Loucy (cell line): ENCODE measurements around the gene ORC3.

ENCODE experiments used
- H2AFZ ChIP-seq: fragments of 200-600 bp; sonication (generic); 2 replicates; pipeline ENCODE4 v1.6.0; 2016; ENCODE audit warnings: antibody characterized with exemption, mild to moderate bottlenecking, low read length, moderate library complexity
- H3F3A ChIP-seq: fragments of 200-600 bp; 2 replicates; pipeline ENCODE4 v1.6.0; 2016; ENCODE audit warnings: antibody characterized with exemption, low read depth, mild to moderate bottlenecking
- H3K27me3 ChIP-seq: fragments of 200-600 bp; sonication (generic); 2 replicates; pipeline ENCODE4 v1.6.1; 2014; ENCODE audit warnings: low read length, mild to moderate bottlenecking; ENCODE audit not compliant: insufficient read depth, poor library complexity, severe bottlenecking
- H3K36me3 ChIP-seq: fragments of 200-600 bp; sonication (generic); 2 replicates; pipeline ENCODE4 v1.6.1; 2016; ENCODE audit warnings: low read length; ENCODE audit not compliant: insufficient read depth
- H3K4me1 ChIP-seq: fragments of 200-600 bp; sonication (generic); 2 replicates; pipeline ENCODE4 v1.5.1; 2014; ENCODE audit warnings: low read length, mild to moderate bottlenecking; ENCODE audit not compliant: insufficient read depth, poor library complexity, severe bottlenecking
- H3K4me2 ChIP-seq: fragments of 200-600 bp; sonication (generic); 2 replicates; pipeline ENCODE4 v1.6.0; 2014; ENCODE audit warnings: antibody characterized with exemption, low read length, low read depth, mild to moderate bottlenecking; ENCODE audit not compliant: poor library complexity, severe bottlenecking
- H3K4me3 ChIP-seq: fragments of 200-600 bp; sonication (generic); 2 replicates; pipeline ENCODE4 v1.5.1; 2014; ENCODE audit warnings: low read length, mild to moderate bottlenecking, mixed read lengths; ENCODE audit not compliant: poor library complexity, severe bottlenecking
- H3K79me2 ChIP-seq: fragments of 200-600 bp; sonication (generic); 2 replicates; pipeline ENCODE4 v1.6.1; 2014; ENCODE audit warnings: low read length; ENCODE audit not compliant: insufficient read depth
- H3K9ac ChIP-seq: fragments of 200-600 bp; sonication (generic); 2 replicates; pipeline ENCODE4 v1.6.0; 2014; ENCODE audit warnings: mild to moderate bottlenecking, low read depth, low read length, moderate library complexity; ENCODE audit not compliant: poor library complexity, severe bottlenecking
- H3K9me2 ChIP-seq: fragments of 200-600 bp; sonication (generic); replicated peaks from 2 replicates; pipeline ENCODE4 v1.6.1; 2016; ENCODE audit warnings: low read depth, low read length, mixed read lengths
- H3K9me3 ChIP-seq: fragments of 200-600 bp; sonication (generic); 2 replicates; pipeline ENCODE4 v1.6.1; 2014; ENCODE audit warnings: mild to moderate bottlenecking, antibody characterized with exemption, low read length, low read depth; ENCODE audit not compliant: insufficient read depth
- H4K20me1 ChIP-seq: fragments of 200-600 bp; sonication (generic); 2 replicates; pipeline ENCODE4 v1.6.0; 2014; ENCODE audit warnings: antibody characterized with exemption, low read length, mild to moderate bottlenecking; ENCODE audit not compliant: insufficient read depth, poor library complexity, severe bottlenecking
- CTCF ChIP-seq: fragments of 200-600 bp; sonication (generic); conservative IDR thresholded peaks from 2 replicates; pipeline ENCODE4 v1.5.1; 2014; ENCODE audit warnings: mild to moderate bottlenecking, antibody characterized with exemption, low read length
- EZH2phosphoT487 ChIP-seq: fragments of 200-600 bp; IDR thresholded peaks from 2 replicates; pipeline ENCODE4 v1.6.1; 2018; ENCODE audit warnings: antibody characterized with exemption, mild to moderate bottlenecking, moderate library complexity, borderline replicate concordance

Gene ORC3

GRCh38 chr6:87551799-87552198 is 38.1 kb upstream of the ORC3 start:
- TF ChIP-seq CTCF = no peak
- no peak for TF ChIP-seq EZH2phosphoT487

DNA sequence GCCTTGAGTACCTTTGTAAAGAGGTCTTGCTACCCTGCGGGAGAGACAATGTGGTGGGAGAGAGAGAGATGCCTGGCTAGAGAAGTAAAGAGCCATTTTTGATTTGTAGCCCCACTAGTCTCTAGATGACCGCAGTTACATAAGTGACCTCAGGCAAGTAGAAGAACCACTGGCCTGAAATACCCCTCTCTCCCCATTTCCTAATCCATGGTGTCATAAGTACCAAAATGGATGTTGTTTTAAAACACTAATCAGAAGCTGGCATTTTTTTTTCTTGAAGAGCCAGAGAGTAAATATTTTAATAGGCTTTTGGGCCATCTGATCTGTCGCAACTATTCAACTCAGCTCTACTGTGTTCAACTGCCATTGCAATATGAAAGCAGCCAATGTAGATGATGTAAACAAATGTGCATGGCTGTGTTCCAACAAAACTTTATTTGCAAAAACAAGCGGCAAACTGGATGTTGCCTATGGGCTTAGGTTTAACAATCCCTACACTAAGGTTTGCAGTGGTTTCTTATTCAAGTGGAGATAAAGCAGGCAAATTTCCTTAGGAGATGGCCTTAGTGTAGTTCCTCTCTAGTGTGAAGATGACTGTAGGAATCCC is 36.7 kb upstream of the ORC3 start:
- no peaks in the 10 kb centered on the region for H3K9me3 ChIP-seq
- H3K27me3 ChIP-seq = no peaks in the 10 kb centered on the region
- peaks cover 51% of the 10 kb centered on the region; the same call in 1 of the 2 replicates for H3K36me3 ChIP-seq
- no peak overlapping the region for H3K4me3 ChIP-seq
- no peaks in the 10 kb centered on the region for H3F3A ChIP-seq
- H3K9me2 ChIP-seq = no peaks in the 10 kb centered on the region
- TF ChIP-seq CTCF (no peak), EZH2phosphoT487 (no peak)
- H3K4me2 ChIP-seq = no peak overlapping the region
- H2AFZ ChIP-seq = no peak overlapping the region
- no peaks in the 10 kb centered on the region for H3K79me2 ChIP-seq
- H3K4me1 ChIP-seq = no peaks in the 10 kb centered on the region
- H4K20me1 ChIP-seq = no peaks in the 10 kb centered on the region
- no peak overlapping the region for H3K9ac ChIP-seq

More at GRCh38 chr6:87551799-87552198, 38.1 kb upstream of the ORC3 start:
- Histone ChIP-seq H3K4me1 (no peaks in the 10 kb centered on the region), H3K9me3 (no peaks in the 10 kb centered on the region), H3K4me3 (no peak overlapping the region), H3F3A (no peaks in the 10 kb centered on the region), H3K36me3 (peaks cover 41% of the 10 kb centered on the region; the same call in 1 of the 2 replicates), H3K79me2 (no peaks in the 10 kb centered on the region), H4K20me1 (no peaks in the 10 kb centered on the region), H3K9me2 (no peaks in the 10 kb centered on the region), H3K27me3 (no peaks in the 10 kb centered on the region), H2AFZ (no peak overlapping the region), H3K9ac (no peak overlapping the region), H3K4me2 (no peak overlapping the region)

GRCh38 chr6:87555506-87555905 is 34.4 kb upstream of the ORC3 start:
- Histone ChIP-seq H3K4me2 (no peak overlapping the region), H4K20me1 (no peaks in the 10 kb centered on the region), H3K9me3 (no peaks in the 10 kb centered on the region), H3K36me3 (peaks cover 57% of the 10 kb centered on the region; the same call in 1 of the 2 replicates), H2AFZ (no peak overlapping the region), H3K27me3 (no peaks in the 10 kb centered on the region), H3K9me2 (no peaks in the 10 kb centered on the region), H3K9ac (no peak overlapping the region), H3K4me3 (no peak overlapping the region), H3K79me2 (no peaks in the 10 kb centered on the region), H3F3A (no peaks in the 10 kb centered on the region), H3K4me1 (no peaks in the 10 kb centered on the region)
- TF ChIP-seq CTCF (no peak), EZH2phosphoT487 (no peak)
